Activated T-cell treated with anti-CD3 and anti-CD28 coated beads for 48 hours (primary cell): ENCODE results near the gene CXCL16.
A peak's percentile ranks its signal among the peaks of the same experiment; 100 is the strongest.

Experiments used
- DNase-seq: peaks from one replicate; pipeline ENCODE4 v3.0.0-alpha.2; 2020; ENCODE audit warnings: low read depth

Gene CXCL16

GRCh38 chr17:4739122-4740024, at the start of gene CXCL16, which contains the start of gene ZMYND15:
CXCL16 (minus strand) TSS chr17:4739928; CDS start chr17:4739339, 589 bp downstream.
ZMYND15 (plus strand) TSS chr17:4739833; CDS start chr17:4740549, 716 bp downstream.
- DNase-seq = peak; percentile 33

GRCh38 chr17:4788807-4789700, 49.3 kb upstream of the CXCL16 start, which contains the start of gene GLTPD2:
GLTPD2 (plus strand) TSS chr17:4788964; CDS start chr17:4789012, 48 bp downstream.
- no peak for DNase-seq

GRCh38 chr17:4788159-4788806, 48.6 kb upstream of the CXCL16 start:
- DNase-seq = no peak

- no peak for DNase-seq
Measured at GRCh38 chr17:4786516-4786915, 46.8 kb upstream of the CXCL16 start.

GRCh38 chr17:4786106-4786511, 46.4 kb upstream of the CXCL16 start, which contains the start of gene VMO1:
VMO1 (minus strand) TSS chr17:4786364; CDS start chr17:4786352, 12 bp downstream.
- DNase-seq = no peak

GRCh38 chr17:4785311-4786105, 45.8 kb upstream of the CXCL16 start:
- no peak for DNase-seq

GRCh38 chr17:4782652-4783051, 42.9 kb upstream of the CXCL16 start:
- DNase-seq = no peak

- no peak for DNase-seq
Measured at GRCh38 chr17:4780325-4780955, 40.7 kb upstream of the CXCL16 start.

GRCh38 chr17:4777969-4778760, 38.4 kb upstream of the CXCL16 start:
- DNase-seq = no peak

- DNase-seq = no peak
Measured at GRCh38 chr17:4772235-4772613, 32.5 kb upstream of the CXCL16 start.

- DNase-seq = no peak
Measured at GRCh38 chr17:4771519-4772234, 31.9 kb upstream of the CXCL16 start, which contains the start of gene TM4SF5. TM4SF5 (plus strand) TSS chr17:4771886; CDS start chr17:4771923, 37 bp downstream.

GRCh38 chr17:4769628-4770027, 29.9 kb upstream of the CXCL16 start:
- DNase-seq = no peak

- no peak for DNase-seq
Measured at GRCh38 chr17:4768298-4768697, 28.6 kb upstream of the CXCL16 start.

- DNase-seq = no peak
Measured at GRCh38 chr17:4766723-4767122, 27.0 kb upstream of the CXCL16 start.

- DNase-seq = no peak
Measured at GRCh38 chr17:4766201-4766600, 26.5 kb upstream of the CXCL16 start.

- DNase-seq = no peak
Measured at GRCh38 chr17:4764595-4764994, 24.9 kb upstream of the CXCL16 start.

- DNase-seq = no peak
Measured at GRCh38 chr17:4759776-4760236, 20.1 kb upstream of the CXCL16 start.

GRCh38 chr17:4753392-4753791, 13.7 kb upstream of the CXCL16 start:
- no peak for DNase-seq

- DNase-seq = no peak
Measured at GRCh38 chr17:4751932-4752331, 12.2 kb upstream of the CXCL16 start.
